GM19467 (cell line): ENCODE data around the gene NCKAP5.

Experiments
- ATAC-seq: cut with Tn5 transposase; IDR thresholded peaks from one replicate; pipeline ENCODE4 v1.9.1; 2021; ENCODE audit warnings: mild to moderate bottlenecking, moderate library complexity; ENCODE audit not compliant: unreplicated experiment

NCKAP5 gene

GRCh38 chr2:133568172-133568571 lies at the start of gene NCKAP5:
Gene NCKAP5 (minus strand): TSS chr2:133568463. CDS start chr2:133517526, 50,937 bp downstream.
- ATAC-seq = no peak

DNA sequence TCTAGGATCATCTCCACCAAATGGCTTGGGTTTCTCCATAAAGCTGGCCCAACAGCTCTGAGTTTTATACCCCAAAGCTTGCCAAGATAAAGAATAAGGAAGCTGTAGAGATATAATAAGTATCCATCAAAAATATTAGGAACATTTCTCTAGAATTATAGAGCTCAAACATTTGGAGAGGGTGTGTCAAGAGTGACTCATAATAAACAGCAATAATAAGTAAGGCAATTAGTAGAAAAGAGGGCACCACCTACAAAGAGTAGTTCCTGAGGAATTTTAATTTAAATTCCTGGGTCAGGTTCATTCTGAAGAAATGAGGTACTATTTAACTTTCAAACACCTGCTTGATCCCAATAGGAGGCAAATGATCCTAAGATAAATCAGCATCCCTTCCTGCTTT lies 41.4 kb upstream of the NCKAP5 start:
- no peak for ATAC-seq

DNA sequence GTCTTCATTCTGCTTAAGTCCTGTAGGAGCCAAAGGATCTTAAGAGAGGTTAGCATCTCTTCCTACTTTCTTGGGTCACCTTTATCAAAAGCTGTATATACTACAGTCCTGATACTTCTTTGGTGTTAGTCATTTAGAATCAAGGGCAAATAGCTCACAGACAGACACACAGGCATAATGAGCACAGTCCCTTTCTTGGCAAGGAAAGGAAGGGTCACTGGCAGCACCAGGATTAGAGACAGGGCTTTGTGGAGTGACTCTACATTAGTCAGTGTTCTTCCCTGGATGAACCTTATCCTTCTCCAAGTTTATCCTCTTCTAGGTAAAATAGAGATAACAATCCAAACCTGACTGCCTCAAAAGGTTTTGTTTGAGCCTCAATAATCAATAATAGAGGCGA lies 40.0 kb upstream of the NCKAP5 start:
- ATAC-seq = no peak

- ATAC-seq = no peak
Observed at GRCh38 chr2:133607679-133608078, 39.4 kb upstream of the NCKAP5 start.

GRCh38 chr2:133606616-133607015 lies 38.4 kb upstream of the NCKAP5 start:
- no peak for ATAC-seq

DNA sequence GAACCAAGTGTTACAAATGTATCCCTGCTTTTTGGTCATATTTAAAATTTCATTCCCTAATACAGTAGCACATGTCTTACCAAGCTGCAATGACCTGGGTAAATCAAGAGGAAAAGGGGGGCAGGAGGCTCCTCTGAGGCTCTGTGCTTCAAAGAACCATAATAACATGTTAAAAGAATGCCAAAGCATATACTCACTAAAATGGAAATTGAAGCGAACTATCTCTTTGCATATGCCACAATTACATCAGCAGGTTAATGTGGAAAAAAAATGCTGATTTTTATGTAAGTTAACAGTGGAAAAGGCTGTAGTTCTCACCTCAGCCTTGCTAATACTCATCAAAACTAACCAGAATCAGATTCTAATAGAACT lies 37.5 kb upstream of the NCKAP5 start:
- ATAC-seq = no peak

- ATAC-seq = no peak
Observed at GRCh38 chr2:133605011-133605765, 36.9 kb upstream of the NCKAP5 start.

- ATAC-seq = no peak
Observed at GRCh38 chr2:133603109-133603508, 34.8 kb upstream of the NCKAP5 start.

DNA sequence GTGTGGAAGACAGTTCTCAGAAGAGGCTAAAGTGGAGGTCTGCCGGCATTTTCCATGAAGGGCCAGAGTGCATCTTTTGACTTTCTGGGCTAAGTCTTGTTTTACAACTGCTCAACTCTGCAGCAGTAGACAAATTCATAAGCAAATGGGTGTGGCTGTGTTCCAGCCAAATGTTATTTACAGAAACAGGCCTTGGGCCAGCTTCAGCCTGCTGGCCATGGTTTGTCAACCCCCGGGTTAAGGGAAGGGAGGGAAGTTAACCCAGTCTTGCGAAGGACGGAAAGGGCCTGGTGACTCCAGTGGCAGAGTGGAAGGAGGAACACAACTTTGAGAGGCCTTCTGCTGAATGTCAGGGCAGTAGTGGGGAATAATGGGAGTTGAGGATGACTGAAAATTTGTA lies 34.3 kb upstream of the NCKAP5 start:
- ATAC-seq = no peak

DNA sequence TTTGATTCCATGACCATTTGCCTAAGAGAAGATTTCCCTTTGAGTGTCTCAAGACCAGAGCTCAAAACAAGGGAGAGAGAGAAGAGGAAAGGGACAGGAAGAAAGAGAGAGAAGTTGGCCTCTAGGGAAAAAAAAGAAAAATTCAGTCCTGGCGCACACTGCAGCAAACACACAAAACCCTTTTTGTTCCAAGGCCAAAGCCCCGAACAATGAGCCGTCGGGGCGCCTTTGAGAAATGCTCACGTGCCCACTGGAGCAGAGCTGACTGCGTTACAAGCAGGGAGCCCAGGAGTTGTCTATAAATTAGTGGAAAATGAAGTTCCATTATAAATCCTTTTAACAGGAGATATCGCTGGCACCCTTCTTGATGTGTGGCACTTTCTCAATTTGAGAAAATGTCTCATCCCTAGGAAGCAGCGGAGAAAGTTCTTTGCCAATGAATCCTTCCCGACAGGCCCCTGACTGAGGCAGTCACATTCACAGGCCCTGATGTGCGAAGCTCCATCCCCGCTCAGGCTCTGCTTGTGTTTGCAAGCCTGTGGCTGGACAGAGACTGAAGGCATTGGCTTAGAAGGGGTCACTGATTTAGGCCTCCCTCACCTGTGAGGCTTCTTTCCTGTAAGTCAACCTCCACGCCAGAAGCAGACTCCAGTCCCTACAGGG lies 32.1 kb upstream of the NCKAP5 start:
- no peak for ATAC-seq

DNA sequence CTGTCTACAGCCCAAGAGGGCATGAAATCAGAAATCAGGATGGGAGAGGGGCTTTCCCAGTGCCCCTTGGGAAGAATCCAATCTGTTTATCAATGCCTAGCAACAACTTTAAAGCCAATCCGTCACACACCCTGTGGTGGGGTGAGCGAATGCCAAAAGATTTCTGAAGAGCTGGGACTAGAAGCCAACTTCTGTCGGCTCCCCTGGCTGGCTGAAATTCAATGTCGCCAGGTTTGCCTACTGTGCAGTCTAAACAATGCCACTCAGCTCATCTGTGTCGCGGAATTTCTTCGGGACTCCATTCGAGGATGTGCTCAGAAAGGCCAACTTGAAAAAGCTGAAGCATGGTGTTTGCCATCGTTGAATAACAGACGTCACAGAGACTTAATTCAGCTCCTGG lies 31.5 kb upstream of the NCKAP5 start:
- no peak for ATAC-seq

DNA sequence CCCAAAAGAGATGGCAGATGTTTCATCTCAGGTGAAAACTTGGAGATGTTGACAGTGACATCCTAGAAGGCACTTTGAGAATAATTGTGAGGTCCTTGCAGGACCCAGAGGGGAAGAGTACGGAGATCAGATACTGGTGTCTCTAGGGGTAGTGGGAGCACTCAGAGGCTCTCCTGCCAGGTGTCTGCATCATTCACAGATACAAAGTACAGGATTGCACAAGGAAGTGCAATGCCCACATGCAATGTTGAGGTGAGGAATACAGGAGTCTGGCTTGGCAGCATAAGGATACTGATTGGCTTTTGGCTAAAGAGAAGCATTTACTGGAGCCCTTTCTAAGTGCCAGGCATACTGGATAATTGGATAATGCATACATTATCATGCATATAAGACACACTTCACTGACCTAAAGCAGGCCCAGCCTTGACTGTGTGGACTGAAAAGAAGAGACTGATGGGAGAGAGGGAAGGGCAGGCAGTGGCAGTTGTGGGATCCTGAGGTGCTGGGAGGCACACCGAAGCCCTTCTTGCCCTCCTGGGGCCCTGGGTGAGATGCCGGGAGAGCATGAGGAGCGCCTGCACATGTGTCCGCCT lies 31.0 kb upstream of the NCKAP5 start:
- ATAC-seq = no peak

- ATAC-seq = no peak
Observed at GRCh38 chr2:133598769-133599168, 30.5 kb upstream of the NCKAP5 start.

GRCh38 chr2:133596701-133597393 lies 28.6 kb upstream of the NCKAP5 start:
- ATAC-seq = no peak

DNA sequence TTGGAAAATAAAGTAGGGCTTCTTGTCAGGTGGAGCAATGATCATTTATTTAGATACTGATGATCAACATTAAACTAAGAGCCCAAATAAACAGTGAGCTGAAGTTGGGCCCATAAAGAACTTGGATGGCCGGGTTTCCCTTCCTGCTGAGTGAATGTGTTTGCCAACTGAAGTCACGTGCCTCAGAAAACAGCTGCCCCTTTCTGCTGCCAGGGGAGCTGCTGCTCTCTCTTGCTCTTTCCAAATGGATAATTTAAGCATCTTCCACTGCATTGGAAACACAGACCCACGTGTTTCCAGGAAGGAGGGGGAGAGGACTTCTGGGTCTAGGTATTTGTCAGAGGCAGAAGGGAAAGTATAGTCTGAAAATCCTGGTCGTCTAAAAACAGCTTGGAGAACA lies 22.9 kb upstream of the NCKAP5 start:
- ATAC-seq = no peak

GRCh38 chr2:133589456-133589855 lies 21.2 kb upstream of the NCKAP5 start:
- no peak for ATAC-seq

DNA sequence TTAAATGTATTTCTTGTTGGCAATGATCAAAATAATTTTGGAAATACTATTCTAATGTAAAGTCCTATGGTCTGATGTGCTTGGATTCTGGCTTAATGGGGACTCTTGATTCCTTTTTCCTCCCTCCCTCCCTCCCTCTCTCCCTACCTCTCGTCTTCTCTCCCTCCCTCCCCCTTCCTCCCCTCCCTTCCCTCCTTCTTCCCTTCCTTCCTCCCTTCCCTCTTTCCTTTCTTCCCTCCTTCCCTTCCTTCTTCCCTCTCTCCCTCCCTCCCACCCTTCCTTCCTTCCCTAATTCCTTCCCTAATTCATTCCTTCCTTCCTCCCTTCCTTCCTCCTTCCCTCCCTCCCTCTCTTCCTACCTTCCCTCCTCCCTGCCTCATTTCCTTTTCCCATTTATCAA lies 19.9 kb upstream of the NCKAP5 start:
- no peak for ATAC-seq

- ATAC-seq = no peak
Observed at GRCh38 chr2:133586978-133587377, 18.7 kb upstream of the NCKAP5 start.

- ATAC-seq = no peak
Observed at GRCh38 chr2:133581010-133581760, 12.9 kb upstream of the NCKAP5 start.

GRCh38 chr2:133579274-133579673 lies 11.0 kb upstream of the NCKAP5 start:
- no peak for ATAC-seq

DNA sequence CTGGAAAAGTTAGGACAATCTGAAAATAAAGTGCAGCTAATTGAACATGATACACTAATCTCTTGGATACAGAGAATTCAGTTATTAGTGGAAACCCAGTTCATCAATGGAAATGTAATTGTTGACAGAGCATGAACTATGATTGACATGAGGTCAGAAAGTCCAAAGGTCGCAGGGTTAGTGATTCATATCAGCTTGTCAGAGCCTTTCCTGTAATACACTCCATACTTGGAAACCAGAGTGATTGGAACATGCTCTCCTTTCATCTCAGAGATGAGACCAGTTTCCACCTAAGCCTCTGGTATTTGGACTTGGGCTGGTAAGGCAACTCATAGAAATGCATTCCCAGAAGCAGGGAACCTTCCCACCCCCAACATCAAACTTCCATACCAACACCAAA lies 8.5 kb upstream of the NCKAP5 start:
- no peak for ATAC-seq
